ENCODE results near the gene IGFBP5.

Gene IGFBP5

DNA sequence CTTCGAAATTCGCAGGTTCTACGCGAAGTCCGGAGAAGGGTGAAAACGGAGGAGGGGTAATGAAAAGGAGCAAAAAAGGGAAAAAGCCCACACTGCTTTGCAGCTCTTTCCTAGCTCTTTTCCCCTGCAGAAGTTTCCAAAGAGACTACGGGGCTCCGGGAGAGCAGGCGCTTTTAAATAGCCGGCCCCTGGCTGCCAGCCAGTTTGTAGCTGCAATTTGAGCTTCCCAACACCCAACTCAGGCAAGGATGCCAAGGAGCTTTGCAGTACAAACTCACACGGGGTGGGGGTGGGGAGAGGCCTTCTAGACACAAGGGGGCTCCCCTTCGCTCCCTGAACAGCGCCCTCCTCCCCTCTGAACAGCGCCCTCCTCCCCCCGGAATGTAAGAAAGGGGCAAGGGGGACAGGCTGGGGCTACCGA lies at the start of gene IGFBP5:
Gene IGFBP5 (minus strand): TSS at position 149 of the 421 bp plus-strand sequence. CDS start 774 bp downstream, outside the sequence.
- no peak for DNase-seq

GRCh38 chr2:216743781-216744180 lies 48.4 kb upstream of the IGFBP5 start:
- DNase-seq = no peak

GRCh38 chr2:216742411-216742810 lies 47.1 kb upstream of the IGFBP5 start:
- no peak for DNase-seq

- no peak for DNase-seq
Measured at GRCh38 chr2:216741223-216741593, 45.9 kb upstream of the IGFBP5 start.

DNA sequence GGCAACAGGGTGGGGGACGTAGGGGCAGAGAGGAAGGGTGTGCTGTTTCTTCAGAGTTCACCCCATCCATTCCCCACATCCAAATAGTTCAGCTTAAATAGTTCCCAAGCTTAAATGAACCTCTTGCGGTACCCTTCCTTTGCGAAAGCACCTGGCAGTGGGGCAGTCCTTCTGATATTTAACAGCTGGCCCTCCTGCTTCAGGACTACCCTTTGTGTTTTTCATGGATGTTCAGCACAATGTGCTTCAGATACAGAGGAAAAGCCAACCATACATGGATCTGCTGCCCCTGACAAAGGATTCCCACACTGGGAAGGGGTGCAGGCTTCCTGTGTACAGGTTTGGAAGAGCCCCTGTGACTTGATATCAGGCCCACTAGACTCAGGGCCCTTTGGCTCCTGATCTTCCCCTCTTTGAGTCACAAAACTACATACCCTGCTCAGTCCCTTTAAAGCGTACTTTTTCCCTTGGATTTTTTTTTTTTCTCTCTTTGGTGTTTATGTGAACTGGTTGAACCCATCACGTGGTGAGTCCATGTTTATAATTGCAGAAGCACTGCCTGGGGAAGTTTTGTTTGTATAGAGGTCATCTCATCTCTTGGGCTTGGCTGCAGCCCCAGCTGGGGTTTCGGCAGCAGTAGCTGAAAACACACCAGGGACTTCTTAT lies 45.3 kb upstream of the IGFBP5 start:
- no peak for DNase-seq

DNA sequence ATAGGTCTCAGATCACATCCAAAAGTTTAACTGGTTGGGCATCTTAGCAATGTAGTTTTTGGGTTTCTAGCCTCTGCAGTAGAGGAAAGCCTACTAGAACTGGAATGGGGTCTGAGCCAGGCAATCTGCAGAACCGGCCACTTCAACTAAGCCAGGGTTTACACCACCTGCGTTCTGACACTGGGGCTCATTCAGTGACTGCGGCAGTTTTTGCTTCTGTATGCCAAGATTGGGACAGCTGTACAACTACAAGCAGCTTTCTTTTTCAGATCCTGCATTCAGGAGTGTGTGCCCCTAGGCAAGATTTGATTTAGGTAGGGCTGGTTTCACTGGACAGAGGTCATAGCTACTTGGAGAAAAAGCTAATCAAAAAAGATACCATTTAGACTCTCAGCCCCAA lies 43.7 kb upstream of the IGFBP5 start:
- DNase-seq = no peak

DNA sequence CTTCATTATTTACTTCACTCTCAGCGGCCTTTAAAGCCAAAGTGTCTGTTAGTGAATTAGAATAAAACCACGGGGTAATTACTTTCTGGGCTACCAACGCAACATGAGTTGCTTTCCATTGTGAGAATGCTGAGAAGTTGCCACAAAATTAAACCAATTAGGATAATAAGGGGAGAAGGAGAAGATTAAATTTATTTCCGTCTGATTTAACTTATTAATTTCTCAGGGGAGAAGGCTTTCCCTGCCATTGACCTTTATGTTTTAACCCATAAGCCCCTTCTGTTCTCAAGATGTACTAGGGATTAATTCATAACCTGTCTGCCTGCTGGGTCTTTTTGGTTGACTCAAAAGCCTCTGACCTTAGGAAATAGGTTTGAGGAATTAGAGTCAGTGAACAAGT lies 42.3 kb upstream of the IGFBP5 start:
- DNase-seq = no peak

- no peak for DNase-seq
Measured at GRCh38 chr2:216736326-216736725, 41.0 kb upstream of the IGFBP5 start.

DNA sequence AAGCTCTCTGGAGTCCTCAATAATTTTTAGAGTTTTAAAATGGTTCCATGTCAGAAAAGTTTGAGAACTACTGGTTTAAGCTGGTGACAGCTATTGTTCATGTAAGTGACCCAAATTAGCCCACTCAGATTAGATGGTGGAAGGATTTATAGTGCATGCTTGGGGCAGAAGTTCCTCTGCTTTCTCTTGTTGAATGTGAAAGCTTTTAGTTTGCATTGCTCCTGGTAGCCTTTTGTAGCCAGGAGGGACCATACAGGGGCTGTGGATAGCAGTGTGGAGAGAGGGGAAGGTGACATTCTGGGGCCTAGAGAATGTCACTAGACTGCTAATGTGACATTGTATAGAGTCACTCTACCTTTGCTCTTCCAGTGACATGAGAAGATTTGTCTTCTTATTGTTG lies 40.3 kb upstream of the IGFBP5 start:
- no peak for DNase-seq

- no peak for DNase-seq
Measured at GRCh38 chr2:216735086-216735485, 39.7 kb upstream of the IGFBP5 start.

DNA sequence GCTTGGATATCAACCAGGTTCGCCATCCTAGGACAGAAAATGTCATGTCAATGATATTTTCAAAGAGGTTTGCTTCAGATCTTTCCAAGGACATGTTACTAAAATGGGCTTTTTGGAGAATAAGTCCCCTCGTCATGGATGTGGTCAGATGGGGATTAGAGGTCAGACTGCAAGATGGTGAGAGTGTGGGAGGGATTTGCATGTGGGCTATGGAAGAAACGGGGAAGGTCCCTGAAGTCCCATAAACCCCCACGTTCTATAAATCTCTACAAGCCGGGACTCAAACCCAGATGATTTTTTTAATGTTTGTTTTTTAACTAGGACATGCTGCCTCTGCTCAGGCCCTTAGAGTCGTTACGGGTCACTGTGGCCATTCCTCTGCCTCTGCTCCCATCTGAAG lies 37.7 kb upstream of the IGFBP5 start:
- DNase-seq = no peak

GRCh38 chr2:216732334-216732733 lies 37.0 kb upstream of the IGFBP5 start:
- no peak for DNase-seq

DNA sequence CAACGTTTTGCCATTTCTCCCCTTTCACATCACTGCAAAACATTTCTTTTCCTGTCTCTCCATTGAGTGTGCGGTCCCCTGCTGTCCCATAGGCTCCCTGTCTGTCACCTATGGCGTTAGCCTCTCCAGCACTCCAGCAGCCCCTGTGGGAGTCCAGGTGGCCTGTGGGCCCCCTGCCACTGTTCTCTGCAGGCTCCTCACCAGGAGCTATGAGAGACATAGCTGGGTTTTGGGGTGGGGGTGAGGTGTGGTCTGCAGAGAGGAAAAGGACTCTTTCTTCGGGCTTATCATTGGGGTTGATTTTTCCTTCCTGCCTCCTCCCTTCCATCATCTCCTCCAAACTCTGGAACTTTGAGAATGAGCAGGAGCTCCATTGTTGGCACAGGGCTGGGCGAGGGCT lies 36.1 kb upstream of the IGFBP5 start:
- no peak for DNase-seq

DNA sequence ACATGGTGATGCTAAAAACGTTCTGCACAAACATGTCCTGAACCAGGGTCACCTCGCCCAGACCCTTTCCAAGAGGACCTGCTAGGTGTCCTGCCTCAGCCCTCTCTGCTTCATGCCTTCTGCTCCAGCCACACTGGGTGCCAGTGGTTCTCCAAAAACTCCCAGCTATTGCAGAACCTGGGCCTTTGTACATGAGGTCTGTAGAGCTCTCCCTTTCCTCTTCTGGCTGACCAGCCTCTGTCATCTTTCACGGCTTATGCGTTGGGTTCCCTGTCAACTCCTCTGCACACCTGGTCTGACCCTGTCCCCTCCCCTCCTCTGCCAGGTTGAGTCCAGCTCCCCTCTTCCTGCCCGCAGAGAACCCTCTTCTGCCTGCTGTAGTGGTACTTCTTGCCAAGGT lies 35.5 kb upstream of the IGFBP5 start:
- no peak for DNase-seq

GRCh38 chr2:216727346-216728122 lies 32.2 kb upstream of the IGFBP5 start:
- DNase-seq = no peak

- no peak for DNase-seq
Measured at GRCh38 chr2:216724190-216724589, 28.8 kb upstream of the IGFBP5 start.

DNA sequence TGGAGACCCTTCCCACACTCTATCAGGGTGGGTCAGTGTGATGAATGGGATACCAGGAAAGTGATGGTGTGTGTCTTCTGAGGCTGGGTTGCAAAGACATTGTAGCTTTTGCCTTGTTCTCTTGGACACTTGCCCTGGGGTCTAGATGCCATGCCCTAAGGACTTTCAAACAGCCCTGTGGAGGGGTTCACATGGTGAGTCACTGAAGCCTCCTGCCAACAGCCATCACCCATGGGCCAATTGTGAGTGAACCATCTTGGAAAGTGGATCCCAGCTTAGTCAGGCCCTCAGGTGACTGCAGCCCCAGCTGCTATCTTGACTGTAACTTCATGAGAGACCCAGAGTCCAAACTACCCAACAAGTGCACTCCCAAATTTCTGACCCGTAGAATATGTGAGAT lies 25.8 kb upstream of the IGFBP5 start:
- DNase-seq = no peak

DNA sequence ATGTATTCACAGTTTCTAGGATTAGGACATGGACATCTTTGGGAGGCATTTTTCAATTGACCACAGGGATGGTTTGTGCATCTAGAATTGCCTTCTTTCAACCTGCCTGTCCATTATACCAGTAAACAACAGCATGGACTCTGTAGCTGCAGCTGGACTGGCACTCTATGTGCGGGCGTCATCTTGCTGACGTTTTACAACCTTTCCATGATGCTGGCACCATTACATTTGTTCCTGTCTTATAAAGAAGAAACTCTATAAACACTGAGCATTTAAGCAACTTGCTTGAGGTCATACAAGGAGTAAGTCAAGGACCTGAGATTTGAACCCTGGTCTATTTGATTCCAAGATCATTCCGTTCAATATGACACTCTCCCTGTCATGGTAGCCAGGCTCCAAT lies 25.4 kb upstream of the IGFBP5 start:
- DNase-seq = no peak

DNA sequence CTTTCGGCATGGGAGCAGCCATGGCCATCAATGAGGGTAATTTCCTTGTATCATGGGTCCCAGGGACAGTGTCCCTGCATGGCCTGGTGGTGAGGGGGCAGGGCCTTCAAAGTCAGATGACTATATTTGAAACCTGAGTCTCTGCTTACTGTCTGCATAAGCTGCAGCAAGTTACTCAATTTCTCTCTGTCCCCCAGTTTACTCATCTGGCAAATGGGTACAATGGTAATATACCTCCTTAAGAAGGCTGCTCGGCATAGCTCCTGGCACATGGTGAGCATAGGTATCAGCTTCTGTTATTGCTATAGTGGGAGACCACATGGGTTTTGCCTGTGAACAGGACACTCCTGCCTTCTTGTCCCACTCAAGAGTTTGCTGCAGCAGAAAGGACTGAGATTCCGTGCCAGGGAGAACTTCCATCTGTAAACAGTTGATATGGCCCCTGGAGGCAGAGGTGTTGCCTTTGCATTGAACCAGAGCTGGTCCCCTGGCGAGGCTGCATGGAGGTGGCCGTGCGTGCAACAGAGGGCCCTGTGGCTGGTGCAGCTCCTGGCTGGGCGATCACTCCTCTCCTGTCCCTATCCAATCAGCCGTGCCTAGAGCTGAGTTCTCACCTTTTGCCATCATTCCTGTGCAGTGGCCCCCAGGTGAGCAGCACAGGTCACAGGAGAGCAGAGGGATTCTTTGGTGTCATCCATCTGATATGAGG lies 22.7 kb upstream of the IGFBP5 start:
- no peak for DNase-seq

GRCh38 chr2:216717491-216717901 lies 22.1 kb upstream of the IGFBP5 start:
- no peak for DNase-seq

DNA sequence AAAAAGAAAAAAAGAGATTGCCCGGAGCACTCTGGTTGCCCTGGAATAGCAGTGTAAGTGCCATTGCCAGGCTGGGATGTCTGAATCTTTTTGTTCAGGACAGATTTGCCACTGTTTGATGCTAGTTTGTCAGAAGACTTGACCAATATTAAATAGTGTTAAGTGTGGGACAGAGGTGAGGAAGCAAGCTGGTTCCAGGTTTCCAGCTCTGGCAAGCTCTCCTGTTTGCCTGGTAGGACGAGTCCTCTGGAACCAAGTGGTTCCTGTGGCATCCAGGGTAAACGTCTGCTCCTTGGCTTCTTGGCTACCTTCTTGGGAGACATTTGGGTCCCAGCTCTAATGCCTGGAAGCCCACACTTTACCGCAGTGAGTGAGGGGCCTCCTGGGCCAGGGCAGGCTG lies 20.8 kb upstream of the IGFBP5 start:
- no peak for DNase-seq

- DNase-seq = no peak
Measured at GRCh38 chr2:216715402-216715974, 20.1 kb upstream of the IGFBP5 start.

GRCh38 chr2:216714376-216714775 lies 19.0 kb upstream of the IGFBP5 start:
- DNase-seq = no peak

Measured in 8988T (cell line).